Putamen (tissue), 1 donor: ENCODE data around the gene KAT2A.

Source experiments
- DNase-seq: peaks from one replicate; pipeline ENCODE4 v3.0.0-alpha.2; 2016; ENCODE audit warnings: low spot score

KAT2A gene

DNA sequence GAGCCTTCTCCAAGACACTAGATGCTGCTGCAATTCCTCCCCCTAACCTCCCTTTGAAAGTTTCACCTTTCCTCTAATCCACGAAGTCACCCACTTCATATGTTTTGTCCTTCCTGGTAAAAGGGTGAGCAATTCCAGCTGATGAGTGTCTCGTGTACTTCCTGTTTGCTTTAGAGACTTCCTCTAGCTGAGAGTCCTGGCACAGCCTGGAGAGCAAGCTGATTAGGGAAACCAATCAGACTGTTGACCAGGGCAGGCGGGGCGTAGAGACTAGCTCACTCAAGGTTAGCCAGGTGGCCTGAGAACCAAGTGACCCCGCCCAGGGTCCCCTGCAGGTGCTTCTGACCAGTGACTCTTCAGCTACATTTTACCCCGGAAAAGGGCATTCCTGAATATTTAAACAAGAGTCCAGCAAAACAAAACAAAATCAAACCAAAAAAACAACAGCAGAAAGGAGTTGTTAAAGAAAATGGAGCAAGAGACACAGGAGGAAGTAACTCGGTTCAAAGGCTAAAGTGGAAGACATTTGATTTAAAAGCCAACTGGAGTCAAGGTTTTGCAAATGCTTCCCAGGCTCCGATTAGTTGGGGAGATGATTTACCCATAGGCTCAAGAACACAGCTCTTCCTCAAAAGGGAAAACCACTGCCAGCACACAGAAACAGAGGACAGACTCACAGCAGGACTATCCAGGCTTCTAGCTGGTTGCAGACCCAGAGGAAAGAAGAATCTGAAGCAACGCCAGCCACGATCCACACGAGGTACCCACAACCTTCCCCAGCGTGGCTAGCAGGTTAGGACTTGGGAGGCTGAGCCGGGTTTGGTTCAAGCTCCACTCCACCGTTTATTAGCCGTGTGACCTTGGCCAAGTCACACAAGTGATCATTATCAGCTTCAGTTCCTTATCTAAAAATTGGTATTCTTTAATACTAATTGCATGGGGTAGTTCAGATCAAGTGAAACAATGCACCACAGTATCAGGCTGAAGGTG lies 14.8 kb upstream of the KAT2A start:
- DNase-seq = no peak

DNA sequence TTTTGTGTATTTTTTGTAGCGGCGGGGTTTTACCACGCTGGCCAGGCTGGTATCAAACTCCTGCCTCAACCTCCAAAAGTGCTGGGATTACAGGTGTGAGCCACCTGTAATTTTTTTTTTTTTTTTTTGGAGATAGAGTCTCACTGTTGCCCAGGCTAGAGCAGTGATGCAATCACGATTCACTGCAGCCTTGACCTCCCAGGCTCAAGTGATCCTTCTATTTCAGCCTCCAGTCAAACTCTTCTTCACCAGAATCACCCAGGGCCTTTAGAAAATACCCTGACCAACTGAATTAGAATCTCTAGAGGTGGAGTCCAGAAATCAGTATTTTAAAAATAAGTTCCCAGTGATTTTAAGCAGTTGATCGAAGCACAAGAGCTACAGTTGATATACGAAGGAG lies 14.0 kb upstream of the KAT2A start:
- no peak for DNase-seq

DNA sequence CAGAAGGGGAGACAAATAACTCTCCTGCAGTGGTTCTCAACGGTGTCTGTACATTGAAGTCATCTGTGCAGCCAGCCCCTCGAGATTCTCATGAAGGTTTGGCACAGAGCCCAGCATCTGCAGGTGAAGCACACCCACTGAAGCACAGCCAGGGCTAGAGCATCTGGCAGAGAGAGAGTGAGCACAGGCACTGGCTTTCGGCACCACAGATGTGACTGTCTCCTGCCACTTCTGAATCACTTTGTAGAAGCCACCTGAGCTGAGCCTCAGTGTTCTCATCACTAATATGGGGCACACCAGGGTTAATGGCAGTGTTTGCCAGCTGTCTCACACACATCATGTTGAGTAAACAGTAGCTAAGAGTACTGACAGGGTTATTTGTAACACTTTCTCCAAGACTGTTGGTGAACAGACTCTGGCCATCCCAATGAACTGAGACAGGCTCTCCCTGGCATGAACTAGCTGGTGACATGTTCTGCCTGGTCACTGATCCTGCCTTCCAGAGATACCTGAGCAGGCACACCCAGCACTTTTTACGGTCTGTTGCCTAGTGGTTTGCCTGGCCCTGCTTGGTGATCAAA lies 12.4 kb upstream of the KAT2A start:
- DNase-seq = no peak

DNA sequence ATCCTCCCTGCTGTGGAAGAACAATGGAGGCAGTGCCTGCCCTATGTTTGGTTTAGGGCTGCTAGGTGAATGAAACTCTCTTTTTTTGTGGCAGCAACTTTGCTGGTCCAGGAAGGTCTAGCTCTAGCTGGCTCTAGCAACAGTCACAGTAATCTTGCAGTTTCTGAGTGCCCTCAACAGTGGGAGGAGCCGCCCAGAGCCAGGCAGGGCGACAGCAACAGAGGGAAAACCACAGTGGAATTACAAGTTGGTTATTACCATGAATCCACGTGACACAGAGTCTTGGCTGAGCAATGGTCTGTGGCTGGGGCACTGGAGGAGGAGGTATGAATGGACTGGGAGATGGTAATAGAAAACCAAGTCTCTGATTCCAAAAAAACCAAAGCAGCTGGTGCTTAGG lies 11.8 kb upstream of the KAT2A start:
- DNase-seq = peak; percentile 84

DNA sequence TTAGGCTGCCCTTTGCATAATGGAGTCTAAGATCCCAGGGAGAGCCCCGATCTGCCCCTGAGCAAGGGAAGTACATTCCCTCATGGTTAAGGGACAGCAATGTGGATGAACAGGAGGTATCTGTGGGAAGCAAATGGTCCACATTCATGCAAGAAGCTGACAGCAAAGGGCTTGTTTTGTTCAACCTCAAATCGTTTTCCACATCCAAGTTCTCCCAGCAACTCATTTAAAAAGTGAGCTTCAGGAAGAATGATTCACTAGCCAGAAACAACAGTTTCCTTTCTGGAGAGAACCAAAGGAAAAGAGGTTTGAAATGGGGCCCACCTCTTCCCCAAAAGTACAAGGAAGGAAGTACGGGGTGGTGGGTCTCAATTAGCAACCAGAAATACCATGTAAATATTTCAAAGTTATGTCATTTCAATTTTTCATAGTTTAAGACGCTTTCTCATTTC lies 10.8 kb upstream of the KAT2A start:
- no peak for DNase-seq

DNA sequence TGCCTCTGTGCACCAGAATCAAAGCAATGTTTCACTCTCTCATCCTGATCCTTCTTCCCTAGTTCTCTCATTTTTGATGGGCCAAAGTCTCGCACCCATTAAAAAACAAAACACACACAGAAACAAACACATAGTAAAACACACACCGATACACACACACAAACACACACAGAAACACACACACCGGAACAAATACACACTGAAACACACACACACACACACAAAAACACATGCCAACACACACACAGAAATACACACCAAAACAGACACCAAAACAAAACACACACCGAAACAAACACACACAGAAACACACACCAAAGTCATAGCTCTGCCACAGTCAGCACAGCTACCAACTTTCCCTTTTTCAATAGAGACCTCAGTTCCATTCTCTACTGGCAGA lies 10.1 kb upstream of the KAT2A start:
- no peak for DNase-seq

DNA sequence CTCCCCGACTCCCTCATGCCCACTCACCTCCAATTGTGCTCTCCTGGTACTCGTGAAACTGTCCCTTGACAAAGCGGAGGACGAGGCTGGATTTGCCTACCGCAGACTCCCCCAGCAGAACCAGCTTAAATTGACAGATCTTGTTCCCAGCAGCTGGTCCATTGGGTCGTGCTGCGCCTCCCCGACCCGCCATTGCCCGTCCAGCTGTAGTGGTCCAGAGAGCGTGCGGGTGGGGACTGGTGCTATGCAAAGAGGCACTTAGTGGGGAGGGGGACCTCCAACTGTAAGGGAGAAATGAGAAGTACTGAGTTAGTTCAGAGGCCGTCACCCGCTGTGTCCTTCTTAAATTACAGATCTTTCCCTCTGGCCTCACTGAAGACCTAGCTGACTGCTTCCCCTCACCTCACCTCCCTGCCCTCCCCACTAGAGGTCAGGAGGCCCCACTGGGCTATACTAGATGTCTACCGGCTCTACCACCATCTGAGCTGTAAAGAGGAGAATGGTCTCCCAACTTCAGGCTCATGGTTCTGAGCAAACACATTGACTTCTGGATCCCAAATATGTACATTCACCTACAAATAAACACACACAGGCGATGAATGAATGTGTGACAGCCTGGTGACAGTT lies 9.3 kb upstream of the KAT2A start:
- no peak for DNase-seq

DNA sequence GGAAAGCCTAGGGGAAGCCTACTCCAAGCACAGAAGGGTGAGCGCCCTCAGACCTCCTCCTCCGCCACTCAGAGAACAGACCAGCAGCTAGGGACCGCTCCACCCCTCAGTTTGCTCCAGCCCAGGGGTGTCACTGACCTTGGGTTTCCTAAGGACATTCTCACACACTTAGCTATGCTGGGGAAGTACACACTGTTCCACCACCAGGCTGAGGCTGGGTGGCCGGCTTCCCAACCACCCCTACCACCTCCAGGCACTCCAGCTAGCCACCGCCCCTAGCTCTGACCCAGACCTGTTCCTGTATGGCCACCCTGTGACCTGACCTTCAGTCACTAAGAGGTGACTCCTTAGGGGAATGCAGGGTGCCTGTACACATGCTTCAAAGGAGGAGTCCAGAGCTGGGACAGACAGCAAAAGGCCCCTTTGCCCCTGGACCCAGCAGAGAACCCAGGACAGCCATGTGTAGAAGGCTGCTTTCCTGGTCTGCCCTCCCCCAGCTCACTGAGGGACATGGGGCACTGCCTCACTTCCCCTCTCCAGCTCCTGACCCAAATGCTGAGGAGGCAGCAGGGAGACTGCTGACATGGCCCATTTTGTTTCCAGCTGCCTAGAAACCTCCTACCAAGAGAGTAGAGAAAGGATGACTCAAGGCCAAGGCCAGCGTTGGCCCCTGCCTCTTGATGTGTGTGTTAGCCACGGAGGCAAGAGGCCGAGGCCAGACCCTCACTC lies 8.1 kb upstream of the KAT2A start:
- DNase-seq = no peak

DNA sequence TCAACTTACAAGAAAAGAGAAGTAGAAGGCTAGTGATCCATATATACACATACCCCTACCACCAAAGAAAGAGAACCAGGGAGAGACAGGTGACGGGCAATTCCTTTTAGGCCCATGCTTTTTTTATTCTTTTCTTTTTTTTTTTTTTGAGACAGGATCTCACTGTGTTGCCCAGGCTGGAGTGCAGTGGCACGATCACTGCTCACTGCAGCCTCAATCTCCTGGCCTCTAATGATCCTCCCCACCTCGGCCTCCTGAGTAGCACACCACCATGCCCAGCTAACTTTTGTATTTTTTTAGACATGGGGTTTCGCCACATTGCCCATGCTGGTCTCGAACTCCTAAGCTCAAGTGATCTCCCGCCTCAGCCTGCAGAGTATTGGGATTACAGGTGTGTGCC lies 6.2 kb upstream of the KAT2A start:
- no peak for DNase-seq

DNA sequence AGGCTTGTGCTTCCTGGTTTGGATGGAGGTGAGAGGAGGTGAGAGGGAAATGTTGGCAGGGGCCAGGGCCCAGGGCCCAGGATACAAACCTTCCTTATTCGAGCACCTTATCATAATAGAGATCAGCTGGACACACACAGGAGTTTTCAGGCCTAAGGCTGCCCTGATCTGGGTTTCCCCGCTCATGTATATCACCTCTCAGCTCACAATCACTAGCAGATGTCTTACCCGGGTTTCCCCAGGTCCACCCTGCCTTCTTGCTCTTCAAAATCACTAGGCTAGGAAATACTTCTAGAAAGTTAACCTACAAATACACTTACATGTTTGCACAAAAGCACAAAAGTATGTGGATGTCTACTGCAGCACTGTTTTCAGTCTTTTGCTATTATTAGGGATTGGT lies 5.7 kb upstream of the KAT2A start:
- DNase-seq = no peak

DNA sequence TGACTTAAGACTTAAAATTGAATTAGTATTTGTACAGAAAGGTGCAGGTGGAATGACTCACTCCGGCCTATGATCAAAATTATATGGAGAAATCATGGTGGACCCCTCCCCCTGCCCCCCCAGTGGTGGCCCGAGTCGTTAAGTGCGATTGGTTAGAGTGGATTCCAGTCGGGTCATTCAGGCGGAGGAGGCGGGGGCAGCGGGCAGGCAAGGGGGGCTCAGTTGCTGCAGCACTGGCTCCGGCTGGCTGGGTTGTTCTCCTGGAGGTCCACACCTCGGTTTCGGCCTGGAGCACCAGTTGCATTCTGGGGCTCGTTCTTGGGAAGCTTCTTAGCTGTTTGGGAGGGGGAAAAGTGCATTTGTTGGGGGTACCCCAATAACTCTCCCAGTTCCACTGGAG lies 4.4 kb upstream of the KAT2A start:
- no peak for DNase-seq

DNA sequence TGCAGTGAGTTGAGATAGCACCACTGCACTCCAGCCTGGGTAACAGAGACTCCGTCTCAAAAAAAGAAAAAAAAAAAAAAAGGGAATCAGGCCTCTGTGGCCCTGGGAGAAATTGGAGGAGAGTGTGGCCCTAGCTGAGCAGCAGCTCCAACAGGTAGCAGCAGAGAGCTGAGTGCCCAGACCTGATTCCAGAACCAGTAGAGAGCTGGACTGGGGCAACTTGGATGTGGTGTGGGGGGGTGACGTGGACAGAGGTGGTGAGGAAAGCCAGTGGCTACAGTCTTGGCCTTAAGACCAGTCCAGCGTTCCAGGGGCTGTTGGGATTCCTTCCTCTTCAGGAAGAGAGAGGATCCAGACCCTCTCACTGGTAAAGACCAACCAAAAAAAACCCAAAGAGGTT lies 3.1 kb upstream of the KAT2A start:
- DNase-seq = no peak

DNA sequence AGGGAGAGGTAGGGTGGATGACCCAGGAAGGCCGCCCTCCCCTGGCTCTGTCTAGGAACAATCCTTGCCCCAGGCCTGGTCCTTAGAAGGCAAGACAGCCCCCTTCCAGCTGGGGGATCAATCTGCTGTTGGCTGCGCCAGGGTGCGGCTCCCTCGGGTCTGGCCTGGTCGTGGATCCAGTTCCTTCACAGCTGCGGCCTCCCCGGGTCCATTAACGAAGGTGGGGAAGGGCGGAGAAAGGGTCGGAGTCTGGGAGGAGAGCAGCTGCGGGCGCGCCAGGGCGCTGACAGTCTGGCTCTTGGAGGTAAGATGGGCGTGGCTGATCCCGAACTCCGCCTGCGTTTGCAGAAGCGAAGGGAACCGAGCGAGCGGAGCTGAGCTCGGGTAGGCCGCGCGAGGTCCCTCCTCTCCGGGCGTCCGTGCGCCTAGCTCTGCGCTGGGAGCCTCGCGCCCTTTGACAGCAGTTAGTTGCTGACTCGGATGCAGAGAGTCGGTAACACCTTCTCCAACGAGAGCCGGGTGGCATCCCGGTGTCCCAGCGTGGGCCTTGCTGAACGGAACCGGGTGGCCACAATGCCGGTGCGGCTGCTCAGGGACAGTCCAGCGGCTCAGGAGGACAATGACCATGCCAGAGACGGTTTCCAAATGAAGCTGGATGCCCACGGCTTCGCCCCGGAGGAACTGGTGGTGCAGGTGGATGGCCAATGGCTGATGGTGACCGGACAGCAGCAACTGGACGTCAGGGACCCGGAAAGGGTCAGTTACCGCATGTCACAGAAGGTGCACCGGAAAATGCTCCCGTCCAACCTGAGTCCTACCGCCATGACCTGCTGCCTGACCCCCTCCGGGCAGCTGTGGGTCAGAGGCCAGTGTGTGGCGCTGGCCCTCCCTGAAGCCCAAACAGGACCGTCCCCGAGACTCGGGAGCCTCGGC lies 1.5 kb upstream of the KAT2A start, which contains the start of gene HSPB9:
TSS of gene HSPB9 (plus strand) at position 434 of the 933 bp plus-strand sequence. CDS start at position 481, 47 bp downstream.
- DNase-seq = no peak

DNA sequence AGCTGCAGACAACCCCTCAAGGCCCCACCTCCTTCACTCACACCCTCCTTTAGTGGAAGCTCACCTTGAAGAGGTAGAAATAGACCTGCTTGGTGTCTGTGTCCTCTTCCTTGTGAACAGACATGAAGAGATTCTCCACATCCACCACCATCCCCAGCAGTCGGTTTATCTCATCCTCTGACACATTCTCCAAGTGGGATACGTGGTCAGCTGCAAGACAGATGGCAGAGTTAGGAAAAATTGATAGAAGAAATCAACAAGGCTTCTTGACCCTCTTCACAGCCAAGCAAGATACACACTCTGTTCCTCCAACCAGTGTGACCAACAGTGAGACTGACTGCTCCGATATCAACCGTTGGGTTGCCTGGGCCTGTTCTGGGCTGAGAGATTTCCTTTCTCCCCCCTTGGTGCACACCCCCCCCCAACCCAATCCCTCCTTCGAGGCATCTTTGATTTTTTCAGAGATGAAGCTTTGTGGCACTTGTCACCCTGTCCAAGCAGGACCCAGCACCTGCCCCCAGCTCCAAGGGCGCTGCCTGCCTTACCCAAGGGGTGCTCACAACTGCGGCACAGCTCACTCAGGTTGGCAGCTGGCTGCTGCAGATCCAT lies 902 bp downstream of the KAT2A start:
- no peak for DNase-seq

DNA sequence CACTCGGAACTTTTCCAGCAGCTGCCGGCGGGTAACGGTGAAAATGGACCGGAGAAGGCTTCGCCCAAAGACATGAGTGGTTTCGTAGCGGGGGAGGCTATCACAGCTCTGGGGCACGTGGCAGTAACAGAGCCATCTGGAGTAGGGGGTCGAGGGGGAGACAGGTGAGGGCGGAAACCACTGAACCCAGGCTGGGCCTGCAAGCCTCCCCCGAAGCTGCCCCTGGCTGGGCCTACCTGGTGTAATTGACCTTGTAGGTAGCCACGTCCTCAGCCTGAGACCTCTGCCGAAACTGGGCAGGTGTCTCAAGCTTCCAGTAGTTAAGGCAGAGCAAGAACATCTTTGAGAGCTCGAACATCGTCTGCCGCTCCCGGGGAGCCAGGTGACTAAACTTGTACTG lies 1.9 kb downstream of the KAT2A start:
- no peak for DNase-seq

DNA sequence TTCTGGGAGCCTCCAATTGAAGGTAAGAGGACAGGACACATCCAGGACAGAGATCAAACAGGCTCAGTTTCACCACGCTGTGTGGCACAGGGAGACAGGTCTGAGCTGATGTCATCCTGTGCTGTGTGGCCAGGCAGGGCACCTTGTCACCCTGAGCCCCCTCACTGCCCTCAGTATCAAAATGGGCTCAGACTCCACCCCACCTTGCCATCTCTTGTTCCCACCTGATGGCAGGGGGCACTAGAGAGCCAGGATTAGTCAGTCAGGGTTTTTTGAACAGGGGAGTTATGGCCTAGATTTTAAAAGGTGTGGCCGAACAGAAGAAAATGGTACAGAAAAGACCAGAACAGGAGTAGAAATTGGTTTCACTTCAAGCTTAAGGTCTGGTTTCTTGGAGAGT lies 2.6 kb downstream of the KAT2A start:
- no peak for DNase-seq

DNA sequence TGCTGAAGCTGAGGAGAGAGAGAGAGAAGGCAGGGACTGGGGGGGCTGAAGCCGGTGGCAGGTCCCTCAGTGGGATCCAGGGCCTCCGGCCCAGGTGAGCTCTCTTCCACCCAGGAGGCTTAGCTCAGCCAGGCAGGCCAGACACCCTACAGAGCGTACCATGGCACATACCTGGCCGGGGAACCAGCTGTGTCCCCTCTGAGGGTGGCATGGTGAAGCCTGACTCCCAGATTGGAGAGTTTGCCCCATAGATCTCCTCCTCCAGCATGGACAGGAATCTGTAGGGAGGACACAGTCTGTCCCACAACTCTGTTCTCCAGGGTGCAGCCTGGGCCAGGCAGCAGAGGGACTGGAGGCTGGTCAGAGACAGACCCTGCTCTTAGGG lies 3.0 kb downstream of the KAT2A start:
- DNase-seq = no peak

DNA sequence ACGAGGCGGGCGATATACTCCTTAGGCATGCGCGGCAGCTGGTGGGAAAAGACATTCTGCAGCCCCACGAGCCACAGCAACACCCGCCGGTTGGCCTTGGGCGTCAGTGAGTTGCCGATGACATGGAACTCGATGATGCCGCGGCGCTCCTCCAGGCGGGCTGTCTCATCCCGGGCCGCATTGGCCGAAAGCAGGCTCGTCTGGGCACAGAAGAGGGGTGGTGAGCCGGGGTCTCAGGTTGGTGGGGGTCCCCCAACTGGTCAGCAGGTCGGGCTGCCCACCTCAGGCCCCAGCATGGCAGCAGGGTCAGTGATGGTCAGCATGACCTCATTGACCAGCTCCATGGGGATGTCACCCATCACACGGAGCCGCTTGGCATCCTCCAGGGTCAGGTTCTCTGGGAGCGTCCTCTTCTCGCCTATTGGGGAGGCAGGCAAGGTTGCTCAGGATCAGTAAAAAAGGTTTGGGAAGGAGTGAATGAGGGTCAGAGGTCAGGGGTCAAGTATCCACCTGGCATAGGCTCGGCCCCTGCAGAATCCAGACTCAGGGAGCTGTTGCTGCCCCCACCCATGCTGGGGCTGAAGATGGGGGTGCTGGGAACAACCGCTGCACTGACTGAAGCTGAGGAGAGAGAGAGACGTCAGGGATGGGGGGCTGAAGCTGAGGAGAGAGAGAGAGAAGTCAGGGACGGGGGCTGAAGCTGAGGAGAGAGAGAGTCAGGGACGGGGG lies 3.6 kb downstream of the KAT2A start:
- DNase-seq = no peak

DNA sequence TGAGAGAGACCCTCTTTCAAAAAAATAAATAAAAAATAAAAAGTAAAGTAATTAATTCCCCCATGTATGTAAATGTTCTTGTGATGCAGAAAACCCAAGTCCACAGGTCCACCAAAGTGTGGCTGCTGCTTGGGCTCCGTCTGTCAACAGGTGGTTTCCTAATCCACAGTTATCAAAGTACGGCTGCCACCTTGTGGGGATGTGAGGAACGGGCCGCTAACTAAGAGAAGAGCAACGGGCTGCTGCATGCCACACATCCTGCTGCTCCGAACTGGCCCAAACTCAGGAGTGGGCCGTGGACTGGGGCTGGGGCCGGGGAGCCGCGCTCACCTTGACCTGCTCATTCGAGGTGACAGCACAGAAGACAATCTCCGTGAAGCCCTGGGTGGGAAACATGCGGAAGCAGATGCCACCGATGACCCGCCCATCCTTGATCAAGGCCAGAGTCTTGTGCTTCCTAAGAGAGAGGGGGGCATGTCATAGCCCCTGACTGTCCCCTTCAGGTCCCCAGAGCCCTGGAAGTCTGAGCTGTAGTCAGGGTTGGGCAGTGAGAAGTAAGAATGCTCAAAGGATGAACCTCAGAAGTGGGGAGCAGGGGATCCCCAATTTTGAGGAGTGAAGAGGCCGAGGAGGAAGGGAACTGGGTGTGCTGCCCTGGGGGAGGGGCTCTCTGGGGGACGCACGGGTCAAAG lies 4.3 kb downstream of the KAT2A start:
- DNase-seq = peak; percentile 71
